C1 segment of cervical spinal cord (tissue), 14 donors: ENCODE measurements around the gene PREB.

Source experiments
- DNase-seq, 14 donors: peaks; one replicate each; lab custom pipeline; 2025; lab: John Stamatoyannopoulos, UW

The PREB gene

GRCh38 chr2:27083410-27084296 is 50.8 kb downstream of the PREB start:
- DNase-seq = no peak

DNA sequence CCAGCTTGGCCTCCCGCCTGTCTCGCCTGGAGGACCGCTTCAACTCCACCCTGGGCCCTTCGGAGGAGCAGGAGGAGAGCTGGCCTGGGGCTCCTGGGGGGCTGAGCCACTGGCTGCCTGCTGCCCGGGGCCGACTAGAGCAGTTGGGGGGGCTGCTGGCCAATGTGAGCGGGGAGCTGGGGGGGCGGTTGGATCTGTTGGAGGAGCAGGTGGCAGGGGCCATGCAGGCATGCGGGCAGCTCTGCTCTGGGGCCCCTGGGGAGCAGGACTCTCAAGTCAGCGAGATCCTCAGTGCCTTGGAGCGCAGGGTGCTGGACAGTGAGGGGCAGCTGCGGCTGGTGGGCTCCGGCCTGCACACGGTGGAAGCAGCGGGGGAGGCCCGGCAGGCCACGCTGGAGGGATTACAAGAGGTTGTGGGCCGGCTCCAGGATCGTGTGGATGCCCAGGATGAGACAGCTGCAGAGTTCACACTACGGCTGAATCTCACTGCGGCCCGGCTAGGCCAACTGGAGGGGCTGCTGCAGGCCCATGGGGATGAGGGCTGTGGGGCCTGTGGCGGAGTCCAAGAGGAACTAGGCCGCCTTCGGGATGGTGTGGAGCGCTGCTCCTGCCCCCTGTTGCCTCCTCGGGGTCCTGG is 51.5 kb downstream of the PREB start:
- DNase-seq = no peak

DNA sequence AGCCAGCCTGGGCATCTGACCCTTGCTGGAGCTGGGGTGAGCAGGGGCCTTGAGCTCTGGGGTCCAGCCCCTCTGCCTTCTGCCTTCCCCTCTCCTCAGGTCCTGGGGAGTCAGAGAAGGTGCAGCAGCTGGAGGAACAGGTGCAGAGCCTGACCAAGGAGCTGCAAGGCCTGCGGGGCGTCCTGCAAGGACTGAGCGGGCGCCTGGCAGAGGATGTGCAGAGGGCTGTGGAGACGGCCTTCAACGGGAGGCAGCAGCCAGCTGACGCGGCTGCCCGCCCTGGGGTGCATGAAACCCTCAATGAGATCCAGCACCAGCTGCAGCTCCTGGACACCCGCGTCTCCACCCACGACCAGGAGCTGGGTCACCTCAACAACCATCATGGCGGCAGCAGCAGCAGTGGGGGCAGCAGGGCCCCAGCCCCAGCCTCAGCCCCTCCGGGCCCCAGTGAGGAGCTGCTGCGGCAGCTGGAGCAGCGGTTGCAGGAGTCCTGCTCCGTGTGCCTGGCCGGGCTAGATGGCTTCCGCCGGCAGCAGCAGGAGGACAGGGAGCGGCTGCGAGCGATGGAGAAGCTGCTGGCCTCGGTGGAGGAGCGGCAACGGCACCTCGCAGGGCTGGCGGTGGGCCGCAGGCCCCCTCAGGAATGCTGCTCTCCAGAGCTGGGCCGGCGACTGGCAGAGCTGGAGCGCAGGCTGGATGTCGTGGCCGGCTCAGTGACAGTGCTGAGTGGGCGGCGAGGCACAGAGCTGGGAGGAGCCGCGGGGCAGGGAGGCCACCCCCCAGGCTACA is 52.3 kb downstream of the PREB start:
- DNase-seq = peak in 1 of 14 donors; percentile 56
